ENCODE results near the gene RPS2.
"Not testable (repeated sequence)": the region's sequence is repeated elsewhere in the genome, so short reads cannot be mapped to it uniquely, and the experiment has no call there.

RPS2 gene

DNA sequence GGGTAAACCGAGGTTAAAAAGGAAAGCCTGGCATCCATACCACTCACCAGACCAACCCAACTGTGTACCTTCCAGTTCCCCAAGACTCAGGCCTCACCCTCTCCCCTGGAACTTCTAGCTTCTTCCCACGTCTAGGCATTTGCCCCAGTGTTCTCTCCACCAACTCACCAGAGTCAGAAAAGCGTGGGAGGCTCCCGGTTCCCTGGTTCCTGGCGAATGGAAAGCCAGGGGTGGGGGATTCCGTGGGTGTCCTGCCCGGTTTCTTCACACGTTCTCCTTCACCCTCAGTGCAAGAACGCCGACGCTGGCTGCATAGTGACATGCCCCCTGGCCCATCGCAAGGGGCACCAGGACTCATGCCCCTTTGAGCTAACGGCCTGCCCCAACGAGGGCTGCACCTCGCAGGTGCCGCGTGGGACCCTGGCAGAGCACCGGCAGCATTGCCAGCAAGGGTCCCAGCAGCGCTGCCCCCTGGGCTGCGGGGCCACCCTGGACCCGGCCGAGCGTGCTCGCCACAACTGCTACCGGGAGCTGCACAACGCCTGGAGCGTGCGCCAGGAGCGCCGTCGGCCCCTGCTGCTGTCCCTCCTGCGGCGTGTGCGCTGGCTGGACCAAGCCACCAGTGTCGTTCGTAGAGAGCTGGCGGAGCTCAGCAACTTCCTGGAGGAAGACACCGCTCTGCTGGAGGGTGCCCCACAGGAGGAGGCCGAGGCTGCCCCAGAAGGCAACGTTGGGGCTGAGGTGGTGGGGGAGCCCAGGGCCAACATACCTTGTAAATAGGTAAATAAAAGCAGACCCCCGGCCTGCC is 3.7 kb upstream of the RPS2 start:
- TF ChIP-seq CTCF (IDR thresholded peaks at IDR 0.05; ENCODE audit: insufficient read depth, low read depth, low read length, missing control alignments) = no peak
- DNase-seq (ENCODE audit: low read depth) = no peak
- H3K4me3 ChIP-seq (ENCODE audit: low read depth, low read length) = no peak overlapping the region

DNA sequence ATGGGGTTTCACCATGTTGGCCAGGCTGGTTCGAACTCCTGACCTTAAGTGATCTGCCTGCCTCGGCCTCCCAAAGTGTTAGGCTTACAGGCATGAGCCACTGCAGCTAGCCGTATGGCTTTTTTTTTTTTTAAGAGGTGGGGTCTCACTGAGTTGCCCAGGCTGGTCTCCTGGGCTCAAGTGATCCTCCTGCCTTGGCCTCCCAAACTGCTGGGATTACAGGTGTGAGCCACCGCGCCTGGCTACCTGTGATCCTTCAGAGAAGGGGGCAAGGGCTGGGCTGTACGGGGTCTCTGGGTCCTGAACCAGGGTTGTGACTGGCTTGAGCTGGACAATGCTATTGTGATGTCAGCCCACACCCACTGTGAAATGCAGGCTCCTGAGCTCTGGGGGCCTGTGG is 1.8 kb upstream of the RPS2 start, which contains the start of gene RNF151:
TSS of gene RNF151 (plus strand) at position 397 of the 400 bp plus-strand sequence. CDS start 26 bp downstream, outside the sequence.
- TF ChIP-seq CTCF (IDR thresholded peaks at IDR 0.05; ENCODE audit: insufficient read depth, low read depth, low read length, missing control alignments) = no peak

DNA sequence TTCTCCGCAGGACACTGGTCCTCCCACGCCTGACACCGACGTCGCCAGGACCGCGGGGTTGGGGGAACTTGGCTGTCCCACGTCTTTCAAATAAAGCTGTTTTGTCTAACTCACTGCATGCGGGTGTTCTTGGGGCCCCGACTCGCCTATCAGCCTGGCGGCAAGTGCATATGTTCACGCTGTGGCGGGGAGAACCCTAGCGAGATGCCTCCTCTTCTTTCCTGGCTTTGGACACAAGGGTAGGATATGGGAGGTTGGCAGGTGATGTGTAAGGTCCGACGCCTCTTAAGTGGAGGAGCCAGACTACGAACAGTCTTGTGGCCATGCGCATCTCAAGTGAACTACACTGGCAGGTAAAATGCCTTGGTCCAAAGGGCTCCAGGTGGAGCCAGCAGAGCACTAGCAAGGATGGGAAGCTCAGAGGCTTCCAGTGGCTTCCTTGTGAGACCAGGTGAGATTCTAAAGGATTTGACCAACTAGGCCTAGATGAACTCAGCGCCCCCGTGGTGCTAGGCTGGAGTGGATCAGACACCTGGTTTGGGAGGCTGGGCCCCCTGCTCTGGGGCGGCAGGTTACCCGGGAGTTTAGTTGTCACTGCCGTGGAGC is 873 bp upstream of the RPS2 start:
- peak overlapping the region; percentile 79 for H3K4me3 ChIP-seq (ENCODE audit: low read depth, low read length)
- no peak for TF ChIP-seq CTCF (IDR thresholded peaks at IDR 0.05; ENCODE audit: insufficient read depth, low read depth, low read length, missing control alignments)
- no peak for DNase-seq (ENCODE audit: low read depth)

More for the DNA sequence above, 1.8 kb upstream of the RPS2 start, which contains the start of gene RNF151:
- DNase-seq (ENCODE audit: low read depth) = no peak
- peak within 1 kb of the TSS; percentile 79 for H3K4me3 ChIP-seq (ENCODE audit: low read depth, low read length)

DNA sequence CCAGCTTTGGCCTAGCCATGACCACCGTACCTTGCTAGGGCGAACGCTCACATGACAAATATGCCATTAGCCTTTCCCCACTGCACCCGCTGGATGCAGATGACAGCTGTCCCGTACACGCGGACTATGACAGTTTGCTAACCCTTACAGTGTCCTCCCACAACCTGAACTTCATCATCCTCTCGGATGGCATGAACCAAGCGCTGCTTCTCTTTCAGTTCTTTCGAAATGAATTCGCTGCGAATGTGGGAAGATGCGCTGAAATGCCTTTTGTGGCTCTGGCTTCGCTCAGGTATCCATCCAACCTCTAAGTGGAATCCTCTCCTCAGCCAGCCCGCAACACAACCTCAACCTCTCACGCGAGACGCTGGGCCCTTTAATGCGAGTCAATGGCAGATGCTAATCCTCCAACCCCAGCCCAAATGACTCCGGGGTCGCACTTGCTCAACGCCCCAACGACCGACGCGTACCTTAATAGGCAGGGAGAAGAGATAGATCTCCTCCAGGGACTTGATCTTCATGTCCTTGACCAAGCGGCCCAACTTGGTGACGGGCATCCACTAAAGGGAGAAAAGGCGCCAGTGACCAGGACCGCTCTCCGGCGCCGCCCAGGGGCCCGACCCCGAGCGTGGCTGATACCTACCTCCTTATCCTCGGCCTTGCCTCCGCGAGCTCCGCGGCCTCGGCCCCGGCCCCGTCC is 670 bp downstream of the RPS2 start:
- DNase-seq (ENCODE audit: low read depth) = peak; percentile 43
- peak overlapping the region; percentile 88 for H3K4me3 ChIP-seq (ENCODE audit: low read depth, low read length)
- TF ChIP-seq CTCF (IDR thresholded peaks at IDR 0.05; ENCODE audit: insufficient read depth, low read depth, low read length, missing control alignments) = no peak

GRCh38 chr16:1962161-1963153 is 2.2 kb downstream of the RPS2 start:
- not testable (repeated sequence) for DNase-seq (ENCODE audit: low read depth)
- peak overlapping the region; percentile 88 for H3K4me3 ChIP-seq (ENCODE audit: low read depth, low read length)

DNA sequence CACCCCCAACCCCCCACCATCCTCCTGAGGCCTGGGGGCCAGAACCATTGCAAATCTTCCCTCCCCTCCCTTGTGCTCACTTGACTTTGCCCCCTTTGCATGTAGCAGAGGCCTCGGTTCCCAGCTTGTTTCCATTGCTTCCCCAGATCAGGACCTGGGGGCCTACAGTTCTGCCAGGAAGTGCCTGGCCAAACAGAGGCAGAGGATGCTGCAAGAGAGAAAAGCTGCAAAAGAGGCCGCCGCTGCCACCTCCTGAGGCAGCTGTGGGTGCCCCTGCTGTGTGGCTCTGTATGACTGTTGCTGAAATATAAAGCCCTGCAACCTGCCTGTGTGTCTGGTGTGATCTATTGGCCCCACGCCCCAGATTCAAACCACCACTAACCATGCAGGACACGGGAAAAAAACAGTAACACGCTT is 3.0 kb downstream of the RPS2 start:
- DNase-seq (ENCODE audit: low read depth) = peak; percentile 54
- peak overlapping the region; percentile 33 for H3K4me3 ChIP-seq (ENCODE audit: low read depth, low read length)
- TF ChIP-seq CTCF (IDR thresholded peaks at IDR 0.05; ENCODE audit: insufficient read depth, low read depth, low read length, missing control alignments) = no peak

All from GM12865 (cell line).